ENCODE data around the gene CYS1.

The CYS1 gene

GRCh38 chr2:10078704-10079265, 1.4 kb downstream of the CYS1 start:
- peak overlapping the region; percentile 23 to 39 for H3K4me3 ChIP-seq (replicated peaks in 1 of 2; ENCODE audit: low read depth in 2 of 2, low read length in 2 of 2)
- TF ChIP-seq CTCF (IDR thresholded peaks at IDR 0.05; ENCODE audit: low read depth, low read length) = no peak
- DNase-seq (ENCODE audit: low read depth in 2 of 2) = peak in 1 of 2 donors; percentile 14

GRCh38 chr2:10078001-10078400, 2.2 kb downstream of the CYS1 start:
- TF ChIP-seq CTCF (IDR thresholded peaks at IDR 0.05; ENCODE audit: low read depth, low read length) = no peak
- no peak overlapping the region for H3K4me3 ChIP-seq (replicated peaks in 1 of 2; ENCODE audit: low read depth in 2 of 2, low read length in 2 of 2)
- no peak for DNase-seq (ENCODE audit: low read depth in 2 of 2)

GRCh38 chr2:10076988-10077527, 3.2 kb downstream of the CYS1 start:
- no peak for DNase-seq (ENCODE audit: low read depth in 2 of 2)
- no peak for TF ChIP-seq CTCF (IDR thresholded peaks at IDR 0.05; ENCODE audit: low read depth, low read length)
- H3K4me3 ChIP-seq (replicated peaks in 1 of 2; ENCODE audit: low read depth in 2 of 2, low read length in 2 of 2) = no peak overlapping the region

- no peak for DNase-seq (ENCODE audit: low read depth in 2 of 2)
- TF ChIP-seq CTCF (IDR thresholded peaks at IDR 0.05; ENCODE audit: low read depth, low read length) = no peak
- H3K4me3 ChIP-seq (replicated peaks in 1 of 2; ENCODE audit: low read depth in 2 of 2, low read length in 2 of 2) = no peak overlapping the region
These were observed 3.7 kb downstream of the CYS1 start for GRCh38 chr2:10076511-10076910.

GRCh38 chr2:10075571-10076209, 4.5 kb downstream of the CYS1 start:
- no peak overlapping the region for H3K4me3 ChIP-seq (replicated peaks in 1 of 2; ENCODE audit: low read depth in 2 of 2, low read length in 2 of 2)
- DNase-seq (ENCODE audit: low read depth in 2 of 2) = no peak
- TF ChIP-seq CTCF (IDR thresholded peaks at IDR 0.05; ENCODE audit: low read depth, low read length) = no peak

- no peak for TF ChIP-seq CTCF (IDR thresholded peaks at IDR 0.05; ENCODE audit: low read depth, low read length)
- DNase-seq (ENCODE audit: low read depth in 2 of 2) = no peak
- no peak overlapping the region for H3K4me3 ChIP-seq (replicated peaks in 1 of 2; ENCODE audit: low read depth in 2 of 2, low read length in 2 of 2)
These were observed 5.1 kb downstream of the CYS1 start for GRCh38 chr2:10075101-10075500.

Data from cardiac fibroblast (primary cell).